Measurements from ENCODE around the gene KRT33B. TPM values are rescaled to one million over a fixed set of nuclear protein-coding genes. Genes with fewer than 3 reads are reported as not detected.

KRT33B gene
- total RNA-seq, 1 experiment from 2014 or later, result not detected

- Histone ChIP-seq H3K4me3 (ENCODE audit: low read depth in 2 of 2, low read length in 2 of 2) (no peak overlapping the region), H3K9me3 (ENCODE audit: control insufficient read depth, insufficient read depth, low read depth, low read length) (0 out of 2 replicates have a peak, but pooled peaks cover 2% of the 10 kb centered on the region), H3K4me1 (ENCODE audit: control insufficient read depth, insufficient read depth, low read length) (no peaks in the 10 kb centered on the region), H3K27ac (ENCODE audit: low read length) (no peak overlapping the region), H3K36me3 (ENCODE audit: control insufficient read depth, insufficient read depth, low read length) (no peaks in the 10 kb centered on the region), H3K27me3 (ENCODE audit: control insufficient read depth, insufficient read depth, low read length) (no peaks in the 10 kb centered on the region)
- intact Hi-C loops (cut with micrococcal nuclease; ENCODE audit: unreplicated experiment) (loop anchor here (1.0 to 10.0 kb wide), 2 partner anchors 343 to 413 kb away; no protein-coding TSS in a partner anchor), in situ Hi-C loops (cut with HindIII; ENCODE audit: low pct_unique_long_range_greater_than_20kb, low sequenced_read_pairs) (no loop called here)
- no TSS peak for BruUV-seq (replicated peaks)
- DNase-seq (ENCODE audit: low read depth, low spot score), result peak; percentile 57
- peak; percentile 57 for TF ChIP-seq TCF7L2 (IDR thresholded peaks at IDR 0.05; ENCODE audit: low read depth, low read length)
- TF ChIP-seq CTCF (IDR thresholded peaks at IDR 0.05), result peak; percentile 89
- TF ChIP-seq SIN3A (IDR thresholded peaks at IDR 0.05; ENCODE audit: borderline replicate concordance, insufficient read depth, low read depth, low read length), result no peak
- ChIA-PET CTCF (interaction anchor here (0.6 to 2.6 kb wide), 7 partner anchors 12 to 412 kb away, joined by 3 to 12 read pairs (median 4); no protein-coding TSS in a partner anchor), POLR2A (interaction anchor here (0.6 kb wide), 1 partner anchor 34 kb away, joined by 3 read pairs; no protein-coding TSS in a partner anchor)
- peak; percentile 72 for ATAC-seq
Observed at GRCh38 chr17:41322094-41322902, 47.3 kb downstream of the KRT33B start.

GRCh38 chr17:41318231-41318630 is 51.4 kb downstream of the KRT33B start:
- 0 out of 2 replicates have a peak, but pooled peaks cover 2% of the 10 kb centered on the region for H3K9me3 ChIP-seq (ENCODE audit: control insufficient read depth, insufficient read depth, low read depth, low read length)
- no peaks in the 10 kb centered on the region for H3K36me3 ChIP-seq (ENCODE audit: control insufficient read depth, insufficient read depth, low read length)
- ATAC-seq, result no peak
- BruUV-seq (replicated peaks), result no TSS peak
- no peak for TF ChIP-seq TCF7L2 (IDR thresholded peaks at IDR 0.05; ENCODE audit: low read depth, low read length)
- no peak for TF ChIP-seq REST (IDR thresholded peaks at IDR 0.05; ENCODE audit: insufficient read depth in 1 of 2, low read depth in 2 of 2, low read length in 1 of 2)
- TF ChIP-seq CTCF (IDR thresholded peaks at IDR 0.05), result no peak
- TF ChIP-seq POLR2AphosphoS5 (IDR thresholded peaks at IDR 0.05; ENCODE audit: low read depth, low read length), result no peak
- TF ChIP-seq SIN3A (IDR thresholded peaks at IDR 0.05; ENCODE audit: borderline replicate concordance, insufficient read depth, low read depth, low read length), result no peak
- H3K4me1 ChIP-seq (ENCODE audit: control insufficient read depth, insufficient read depth, low read length), result no peaks in the 10 kb centered on the region
- DNase-seq (ENCODE audit: low read depth, low spot score), result no peak
- H3K27me3 ChIP-seq (ENCODE audit: control insufficient read depth, insufficient read depth, low read length), result no peaks in the 10 kb centered on the region
- intact Hi-C loops (cut with micrococcal nuclease; ENCODE audit: unreplicated experiment) (no loop called here), in situ Hi-C loops (cut with HindIII; ENCODE audit: low pct_unique_long_range_greater_than_20kb, low sequenced_read_pairs) (no loop called here)
- CTCF ChIA-PET, result no interaction called here
- H3K27ac ChIP-seq (ENCODE audit: low read length), result no peak overlapping the region
- H3K4me3 ChIP-seq (ENCODE audit: low read depth in 2 of 2, low read length in 2 of 2), result no peak overlapping the region
- POLR2A ChIA-PET, result no interaction called here

Measured in Panc1 (cell line).